Inflammatory macrophage treated with lipopolysaccharide for 1 hour (primary cell): ENCODE results near the gene KNL1.
"Not testable (repeated sequence)": the region's sequence is repeated elsewhere in the genome, so short reads cannot be mapped to it uniquely, and the experiment has no call there.

Experiments
- DNase-seq, 2 donors: peaks; one replicate each; pipeline ENCODE4 v3.0.0-alpha.2; 2020 to 2022

KNL1 gene

DNA sequence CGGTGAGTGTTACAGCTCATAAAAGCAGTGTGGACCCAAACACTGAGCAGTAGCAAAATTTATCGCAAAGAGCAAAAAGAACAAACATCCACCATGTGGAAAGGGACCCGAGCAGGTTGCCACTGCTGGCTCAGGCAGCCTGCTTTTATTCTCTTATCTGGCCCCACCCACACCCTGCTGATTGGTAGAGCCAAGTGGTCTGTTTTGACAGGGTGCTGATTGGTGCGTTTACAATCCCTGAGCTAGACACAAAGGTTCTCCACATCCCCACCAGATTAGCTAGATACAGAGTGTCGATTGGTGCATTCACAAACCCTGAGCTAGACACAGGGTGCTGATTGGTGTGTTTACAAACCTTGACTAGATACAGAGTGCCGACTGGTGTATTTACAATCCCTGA is 82.2 kb downstream of the KNL1 start:
- DNase-seq, result not testable (repeated sequence)

DNA sequence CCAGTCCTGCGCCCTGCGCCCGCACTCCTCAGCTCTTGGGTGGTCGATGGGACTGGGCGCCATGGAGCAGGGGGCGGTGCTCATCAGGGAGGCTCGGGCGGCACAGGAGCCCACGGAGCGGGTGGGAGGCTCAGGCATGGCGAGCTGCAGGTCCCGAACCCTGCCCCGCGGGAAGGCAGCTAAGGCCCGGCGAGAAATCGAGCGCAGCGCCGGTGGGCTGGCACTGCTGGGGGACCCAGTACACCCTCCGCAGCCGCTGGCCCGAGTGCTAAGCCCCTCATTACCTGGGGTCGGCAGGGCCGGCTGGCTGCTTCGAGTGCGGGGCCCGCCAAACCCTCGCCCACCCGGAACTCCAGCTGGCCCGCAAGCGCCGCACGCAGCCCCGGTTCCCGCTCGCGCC is 82.9 kb downstream of the KNL1 start:
- DNase-seq, result not testable (repeated sequence)

DNA sequence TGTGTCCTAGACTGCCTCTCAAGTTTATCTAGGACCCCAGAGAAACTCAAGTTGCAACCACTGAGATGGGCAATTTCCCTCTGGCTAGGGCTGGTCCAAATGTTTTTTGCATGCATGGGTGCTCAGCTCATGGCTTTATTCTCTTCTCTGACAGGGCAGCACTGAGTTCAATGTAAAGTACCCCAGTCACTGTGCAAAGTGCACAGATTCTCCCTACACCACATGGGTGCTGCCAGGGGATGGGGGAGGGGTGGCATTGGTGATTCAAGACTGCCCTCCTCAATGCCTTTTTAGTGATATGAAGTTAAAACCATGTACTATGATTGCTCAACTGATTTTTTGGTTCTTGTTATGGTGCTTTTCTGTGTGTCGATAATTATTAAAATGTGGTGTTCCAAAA is 86.1 kb downstream of the KNL1 start:
- DNase-seq, result no peak

DNA sequence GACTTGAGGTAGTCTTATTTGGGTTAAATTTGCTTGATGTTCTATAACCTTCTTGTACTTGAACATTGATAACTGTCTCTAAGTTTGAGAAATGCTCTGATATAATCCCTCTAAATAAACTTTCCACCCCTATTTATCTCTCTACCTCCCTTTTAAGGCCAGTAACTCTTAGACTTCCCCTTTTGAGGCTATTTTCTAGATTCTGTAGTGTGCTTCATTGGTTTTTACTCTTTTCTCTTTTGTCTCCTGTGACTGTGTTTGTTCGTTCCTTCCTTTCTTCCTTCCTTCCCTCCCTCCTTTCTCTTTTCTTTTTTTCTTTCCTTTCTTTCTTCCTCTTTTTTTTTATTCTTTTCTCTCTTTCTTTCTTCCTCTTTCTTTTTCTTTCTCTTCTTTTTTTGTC is 86.9 kb downstream of the KNL1 start:
- not testable (repeated sequence) for DNase-seq

DNA sequence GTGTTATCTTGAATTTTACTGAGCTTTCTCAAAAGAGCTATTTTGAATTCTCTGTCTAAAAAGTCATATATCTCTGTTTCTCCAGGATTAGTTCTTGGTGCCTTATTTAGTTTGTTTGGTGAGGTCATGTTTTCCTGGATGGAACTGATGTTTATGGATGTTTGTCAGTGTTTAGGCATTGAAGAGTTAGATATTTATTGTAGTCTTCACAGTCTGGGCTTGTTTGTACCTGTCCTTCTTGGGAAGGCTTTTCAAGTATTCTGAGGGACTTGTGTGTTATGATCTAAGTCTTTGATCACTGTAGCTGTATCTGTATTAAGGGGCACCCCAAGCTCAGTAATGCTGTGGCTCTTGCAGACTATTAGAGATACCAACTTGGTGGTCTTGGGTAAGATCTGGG is 90.3 kb downstream of the KNL1 start:
- DNase-seq, result no peak

DNA sequence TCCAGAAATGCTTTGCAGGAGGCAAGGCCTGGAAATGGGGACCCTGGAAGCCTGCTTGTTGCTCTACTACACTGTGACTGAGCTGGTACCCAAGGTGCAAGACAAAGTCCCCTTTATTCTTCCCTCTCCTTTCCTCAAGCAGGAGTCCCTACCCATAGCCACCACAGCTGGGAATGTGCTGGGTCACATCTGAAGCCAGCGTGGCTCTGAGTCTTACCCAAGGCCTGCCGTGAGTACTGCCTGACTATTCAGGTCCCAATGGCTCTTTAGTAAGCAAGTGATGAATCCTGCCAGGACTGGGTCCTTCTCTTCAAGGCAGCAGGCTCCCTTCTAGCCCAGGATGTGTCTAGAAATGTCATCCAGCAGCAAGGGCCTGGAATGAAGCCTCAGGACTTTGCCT is 91.3 kb downstream of the KNL1 start:
- no peak for DNase-seq

DNA sequence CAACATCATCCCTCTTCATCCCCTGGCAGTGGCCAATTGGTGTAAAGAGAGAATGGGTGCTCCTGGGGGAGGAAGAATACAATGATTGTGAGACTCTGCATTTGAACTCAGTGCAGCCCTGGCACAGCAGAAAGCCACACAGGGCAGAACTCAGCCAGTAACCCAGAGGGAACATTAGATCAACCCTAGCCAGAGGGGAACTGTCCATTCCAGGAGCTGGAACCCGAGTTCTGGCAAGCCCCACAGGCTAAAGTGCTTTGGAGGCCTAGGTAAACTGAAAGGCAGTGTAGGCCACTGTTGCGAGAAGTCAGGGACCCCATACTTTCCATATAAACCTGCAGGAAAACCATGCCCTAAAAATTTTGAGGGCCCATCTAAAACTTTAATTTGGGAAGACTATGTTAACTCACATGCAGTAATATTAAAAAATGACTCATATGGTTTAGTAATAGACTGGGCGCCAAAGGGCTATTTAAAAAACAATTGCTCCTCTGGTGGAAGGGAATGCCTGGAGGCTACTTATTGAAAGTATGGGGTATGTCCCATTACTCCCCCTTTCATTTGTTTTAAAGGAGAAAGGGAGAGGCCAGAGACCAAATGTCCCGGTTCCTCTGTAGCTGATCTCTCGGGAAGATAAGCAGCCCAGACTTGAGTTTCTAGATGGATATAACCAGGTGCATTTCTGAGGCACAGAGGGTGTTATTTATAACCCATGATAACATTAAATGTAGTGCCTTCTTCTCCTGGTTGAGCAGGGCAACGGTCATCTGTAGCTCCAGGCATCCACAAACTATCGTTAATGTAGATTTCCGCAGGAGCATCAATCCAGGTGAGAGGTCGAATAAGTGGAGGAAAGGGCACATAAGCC is 95.1 kb downstream of the KNL1 start:
- no peak for DNase-seq

DNA sequence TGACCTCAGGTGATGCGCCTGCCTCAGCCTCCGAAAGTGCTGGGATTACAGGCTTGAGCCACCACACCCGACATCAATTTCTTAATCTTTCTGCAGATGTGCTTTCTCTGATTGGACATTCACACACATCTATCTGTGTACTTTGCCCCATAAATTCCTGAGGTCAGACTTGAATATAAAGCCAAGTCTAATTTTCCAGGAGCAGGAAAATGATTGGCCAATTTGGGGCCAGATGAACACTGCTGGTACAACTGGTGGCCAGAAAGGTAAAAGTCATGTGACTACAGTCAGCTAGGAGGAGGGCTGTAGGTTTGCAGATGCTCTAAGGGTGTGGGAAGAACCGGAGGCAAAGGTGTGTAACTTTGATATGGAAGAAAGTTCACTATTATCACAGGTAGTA is 97.7 kb downstream of the KNL1 start:
- DNase-seq, result no peak

DNA sequence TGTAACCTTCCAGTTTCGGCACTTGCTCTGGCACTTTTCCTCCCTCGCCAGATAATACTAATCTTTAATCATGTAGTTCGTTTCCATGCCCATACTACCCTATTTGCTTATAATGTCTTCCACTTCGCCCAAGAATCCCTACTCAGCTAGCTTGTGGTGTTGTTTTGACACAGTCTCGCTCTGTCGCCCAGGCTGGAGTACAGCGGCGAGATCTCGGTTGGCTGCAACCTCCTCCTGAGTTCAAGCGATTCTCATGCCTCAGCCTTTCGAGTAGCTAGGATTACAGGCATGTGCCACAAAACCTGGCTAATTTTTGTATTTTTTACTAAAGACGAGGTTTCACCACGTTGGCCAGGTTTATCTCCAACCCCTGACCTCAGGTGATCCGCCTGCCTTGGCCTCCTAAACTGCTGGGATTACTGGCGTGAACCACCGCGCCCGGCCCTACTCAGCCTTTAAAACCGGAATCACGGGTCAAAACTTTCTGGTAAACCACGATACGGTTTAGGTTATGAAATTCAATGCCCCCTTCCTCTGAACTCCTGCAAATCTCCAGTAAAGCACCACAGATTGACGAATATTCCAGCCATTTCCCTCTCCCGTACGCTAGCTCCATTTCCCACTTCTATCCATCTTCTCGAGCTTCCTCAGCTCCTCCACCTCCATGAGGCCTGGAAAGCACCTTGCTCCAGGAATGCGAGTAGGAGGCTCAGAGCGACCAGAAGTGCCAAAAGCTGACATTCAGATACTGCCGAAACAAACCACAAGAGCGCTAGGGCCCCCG is 100.0 kb downstream of the KNL1 start:
- DNase-seq, result no peak

DNA sequence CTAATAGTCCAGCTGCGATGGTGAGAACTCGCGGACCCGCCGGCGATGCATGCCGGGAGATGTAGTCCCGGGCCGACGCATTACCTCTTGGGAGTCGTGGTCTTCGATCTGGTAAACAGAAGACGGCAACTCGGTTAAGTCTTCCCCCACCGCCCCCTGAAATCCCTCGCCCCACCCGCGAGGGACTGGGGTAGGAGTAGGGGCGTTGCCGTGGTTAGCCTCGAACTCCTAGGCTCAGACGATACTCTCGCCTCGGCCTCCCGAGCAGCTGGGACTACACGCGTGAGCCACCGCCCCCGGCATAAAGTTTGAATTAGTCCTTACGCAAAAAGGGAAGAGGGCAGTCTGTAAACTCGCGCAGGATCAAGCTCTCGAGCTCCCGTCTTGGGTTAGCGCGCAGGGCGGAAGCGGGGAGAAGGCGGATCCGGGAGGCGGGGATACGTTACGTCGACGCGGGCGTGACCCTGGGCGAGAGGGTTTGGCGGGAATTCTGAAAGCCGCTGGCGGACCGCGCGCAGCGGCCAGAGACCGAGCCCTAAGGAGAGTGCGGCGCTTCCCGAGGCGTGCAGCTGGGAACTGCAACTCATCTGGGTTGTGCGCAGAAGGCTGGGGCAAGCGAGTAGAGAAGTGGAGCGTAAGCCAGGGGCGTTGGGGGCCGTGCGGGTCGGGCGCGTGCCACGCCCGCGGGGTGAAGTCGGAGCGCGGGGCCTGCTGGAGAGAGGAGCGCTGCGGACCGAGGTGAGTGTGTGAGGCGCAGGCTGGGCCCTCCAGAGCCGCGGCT is 100.8 kb downstream of the KNL1 start, which contains the start of gene RAD51:
TSS of gene RAD51 (plus strand) at position 487 of the 781 bp plus-strand sequence. CDS start 3,585 bp downstream, outside the sequence.
- DNase-seq, result peak; percentile 98 to 99

DNA sequence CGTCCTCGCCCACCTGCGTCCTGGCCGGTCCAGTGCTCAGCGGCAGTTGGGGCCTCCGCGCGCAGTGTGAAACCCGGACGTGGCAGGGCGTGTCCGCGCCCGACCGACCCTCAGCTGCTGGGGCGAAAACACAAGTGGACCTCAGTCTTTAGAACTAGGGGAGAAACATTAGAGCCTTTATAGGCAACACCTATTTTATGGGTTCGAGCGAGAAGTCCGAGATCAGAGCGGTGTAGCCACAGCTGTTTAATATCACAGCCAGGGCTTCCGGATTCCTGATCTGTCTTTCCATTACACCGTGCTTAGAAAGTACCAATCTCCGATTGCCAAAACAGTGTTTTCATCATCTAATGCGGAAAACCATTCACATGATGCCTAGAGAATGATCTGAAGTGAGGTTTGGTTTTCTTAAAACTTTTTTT is 101.4 kb downstream of the KNL1 start:
- peak; percentile 9 to 22 for DNase-seq

DNA sequence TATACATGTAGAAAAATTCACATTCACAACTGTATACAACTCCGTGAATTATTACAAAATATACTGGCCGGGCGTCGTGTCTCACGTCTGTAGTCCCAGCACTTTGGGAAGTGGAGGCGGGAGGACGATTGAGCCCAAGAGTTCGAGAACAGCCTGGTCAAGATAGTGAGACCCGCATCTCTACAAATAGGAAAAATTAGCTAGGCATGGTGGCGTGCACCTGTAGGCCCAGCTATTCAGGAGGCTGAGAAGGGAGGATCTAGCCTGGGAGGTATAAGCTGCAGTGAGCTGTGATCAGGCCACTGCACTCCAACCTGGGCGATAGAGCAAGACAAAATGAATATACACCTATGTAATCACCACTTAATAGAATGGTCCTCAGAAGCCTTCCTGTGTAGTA is 102.2 kb downstream of the KNL1 start:
- no peak for DNase-seq

DNA sequence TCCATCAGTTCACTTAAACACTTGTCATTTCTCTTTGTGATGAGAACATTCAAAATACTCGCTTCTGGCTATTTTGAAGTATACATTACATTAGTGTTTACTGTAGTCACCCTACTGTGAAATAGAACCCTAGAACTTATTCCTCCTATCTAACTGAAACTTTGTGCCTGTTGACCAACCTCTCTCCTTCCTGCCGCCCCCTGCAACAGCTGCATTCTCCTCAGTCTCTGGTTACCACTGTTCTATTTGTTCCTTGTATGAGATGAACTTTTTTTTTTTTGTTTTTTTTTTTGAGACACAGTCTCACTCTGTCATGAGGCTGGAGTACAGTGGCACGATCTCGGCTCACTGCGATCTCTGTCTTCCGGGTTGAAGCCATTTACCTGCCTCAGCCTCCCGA is 103.9 kb downstream of the KNL1 start:
- no peak for DNase-seq

DNA sequence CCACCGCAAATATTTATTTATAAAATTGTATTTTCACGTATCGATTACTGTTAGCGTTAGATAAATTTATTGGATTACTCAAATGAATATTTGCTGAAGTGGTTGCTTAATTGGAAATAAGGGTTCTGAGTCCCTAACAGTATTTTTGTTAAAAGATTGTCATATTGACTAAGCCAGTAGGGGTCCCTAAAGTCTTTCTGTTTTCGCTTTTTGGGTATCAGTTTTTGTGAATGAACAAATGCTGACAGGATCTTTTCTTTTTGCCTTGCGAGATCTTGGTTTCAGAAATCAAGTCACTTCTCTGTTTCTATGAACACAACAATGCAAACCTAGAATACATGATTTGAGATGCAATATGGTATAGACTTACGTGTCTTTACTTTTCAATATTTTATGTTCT is 108.0 kb downstream of the KNL1 start:
- DNase-seq, result peak; percentile 10 to 52

DNA sequence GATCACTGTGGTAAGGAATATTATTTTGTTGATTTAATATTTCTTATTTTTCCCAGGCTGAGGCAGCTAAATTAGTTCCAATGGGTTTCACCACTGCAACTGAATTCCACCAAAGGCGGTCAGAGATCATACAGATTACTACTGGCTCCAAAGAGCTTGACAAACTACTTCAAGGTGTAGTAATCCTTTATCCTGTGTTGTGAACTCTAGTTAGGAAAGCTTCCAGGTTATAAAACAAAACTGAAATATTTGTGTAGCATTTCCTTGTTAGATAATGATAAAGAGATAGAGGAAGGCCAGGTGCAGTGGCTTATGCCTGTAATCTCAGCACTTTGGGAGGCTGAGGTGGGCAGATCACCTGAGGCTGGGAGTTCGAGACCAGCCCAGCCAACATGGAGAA is 112.1 kb downstream of the KNL1 start:
- DNase-seq, result no peak
